Measurements from ENCODE around the gene DSCAML1.
"Not testable (repeated sequence)": the region's sequence is repeated elsewhere in the genome, so short reads cannot be mapped to it uniquely, and the experiment has no call there.

DSCAML1 gene

GRCh38 chr11:117399100-117399840, 397.7 kb downstream of the DSCAML1 start:
- CTCF ChIA-PET; H3K27me3 ChIP-seq (replicated peaks in 2 of 5; ENCODE audit: control insufficient read depth in 4 of 5, insufficient read depth in 5 of 5, low read length in 4 of 5); H3K4me3 ChIP-seq (ENCODE audit: control insufficient read depth in 1 of 7, extremely low read depth in 1 of 7, insufficient read depth in 4 of 7, low read depth in 2 of 7, low read length in 6 of 7); DNase-seq; POLR2A ChIA-PET; H3K4me1 ChIP-seq (ENCODE audit: control extremely low read depth in 1 of 4, control insufficient read depth in 4 of 4, insufficient read depth in 4 of 4, low read length in 3 of 4); H3K27ac ChIP-seq (ENCODE audit: insufficient read depth in 1 of 2, low read depth in 1 of 2, low read length in 2 of 2, poor library complexity in 1 of 2, severe bottlenecking in 2 of 2): not testable (repeated sequence)
- WGBS (ENCODE audit: insufficient coverage): no CpG with 5 or more reads among the region's 2 CpGs
- H3K36me3 ChIP-seq (ENCODE audit: control insufficient read depth in 4 of 4, insufficient read depth in 4 of 4, low read length in 3 of 4): peaks cover 6 to 50% (median 29%) of the 10 kb centered on the region in 4 experiments
- peaks cover 2 to 14% (median 5%) of the 10 kb centered on the region in 5 experiments for H3K9me3 ChIP-seq (ENCODE audit: control extremely low read depth in 1 of 5, control insufficient read depth in 4 of 5, insufficient read depth in 2 of 5, low read depth in 1 of 5, low read length in 4 of 5)

- H3K27ac ChIP-seq (ENCODE audit: insufficient read depth in 1 of 2, low read depth in 1 of 2, low read length in 2 of 2, poor library complexity in 1 of 2, severe bottlenecking in 2 of 2); DNase-seq; H3K27me3 ChIP-seq (replicated peaks in 2 of 5; ENCODE audit: control insufficient read depth in 4 of 5, insufficient read depth in 5 of 5, low read length in 4 of 5); POLR2A ChIA-PET; H3K4me3 ChIP-seq (ENCODE audit: control insufficient read depth in 1 of 7, extremely low read depth in 1 of 7, insufficient read depth in 4 of 7, low read depth in 2 of 7, low read length in 6 of 7); CTCF ChIA-PET; H3K4me1 ChIP-seq (ENCODE audit: control extremely low read depth in 1 of 4, control insufficient read depth in 4 of 4, insufficient read depth in 4 of 4, low read length in 3 of 4): not testable (repeated sequence)
- H3K9me3 ChIP-seq (ENCODE audit: control extremely low read depth in 1 of 5, control insufficient read depth in 4 of 5, insufficient read depth in 2 of 5, low read depth in 1 of 5, low read length in 4 of 5): peaks cover 2 to 12% (median 5%) of the 10 kb centered on the region in 5 experiments
- WGBS (ENCODE audit: insufficient coverage): 90% methylated on average over 2 of the region's 2 CpGs
- peaks cover 6 to 53% (median 32%) of the 10 kb centered on the region in 4 experiments for H3K36me3 ChIP-seq (ENCODE audit: control insufficient read depth in 4 of 4, insufficient read depth in 4 of 4, low read length in 3 of 4)
Measured at GRCh38 chr11:117398618-117399017, 398.4 kb downstream of the DSCAML1 start.

GRCh38 chr11:117396970-117397369, 400.0 kb downstream of the DSCAML1 start:
- WGBS (ENCODE audit: insufficient coverage): 100% methylated on average over 8 of the region's 8 CpGs
- POLR2A ChIA-PET: no interaction called here
- Histone ChIP-seq H3K27ac (ENCODE audit: insufficient read depth in 1 of 2, low read depth in 1 of 2, low read length in 2 of 2, poor library complexity in 1 of 2, severe bottlenecking in 2 of 2) (no peak overlapping the region), H3K27me3 (replicated peaks in 2 of 5; ENCODE audit: control insufficient read depth in 4 of 5, insufficient read depth in 5 of 5, low read length in 4 of 5) (no peaks in the 10 kb centered on the region), H3K4me3 (ENCODE audit: control insufficient read depth in 1 of 7, extremely low read depth in 1 of 7, insufficient read depth in 4 of 7, low read depth in 2 of 7, low read length in 6 of 7) (no peak overlapping the region), H3K36me3 (ENCODE audit: control insufficient read depth in 4 of 4, insufficient read depth in 4 of 4, low read length in 3 of 4) (peaks cover 9 to 65% (median 43%) of the 10 kb centered on the region in 4 experiments), H3K4me1 (ENCODE audit: control extremely low read depth in 1 of 4, control insufficient read depth in 4 of 4, insufficient read depth in 4 of 4, low read length in 3 of 4) (no peaks in the 10 kb centered on the region), H3K9me3 (ENCODE audit: control extremely low read depth in 1 of 5, control insufficient read depth in 4 of 5, insufficient read depth in 2 of 5, low read depth in 1 of 5, low read length in 4 of 5) (peaks cover 2 to 12% (median 5%) of the 10 kb centered on the region in 5 experiments)
- CTCF ChIA-PET: interaction anchor here (1.2 kb wide), 1 partner anchor 10 kb away, joined by 3 read pairs; no protein-coding TSS in a partner anchor
- no peak for DNase-seq

GRCh38 chr11:117395476-117395875, 401.5 kb downstream of the DSCAML1 start:
- H3K27me3 ChIP-seq (replicated peaks in 2 of 5; ENCODE audit: control insufficient read depth in 4 of 5, insufficient read depth in 5 of 5, low read length in 4 of 5): no peaks in the 10 kb centered on the region
- POLR2A ChIA-PET: no interaction called here
- no peak for DNase-seq
- no peak overlapping the region for H3K4me3 ChIP-seq (ENCODE audit: control insufficient read depth in 1 of 7, extremely low read depth in 1 of 7, insufficient read depth in 4 of 7, low read depth in 2 of 7, low read length in 6 of 7)
- no peak overlapping the region for H3K27ac ChIP-seq (ENCODE audit: insufficient read depth in 1 of 2, low read depth in 1 of 2, low read length in 2 of 2, poor library complexity in 1 of 2, severe bottlenecking in 2 of 2)
- H3K36me3 ChIP-seq (ENCODE audit: control insufficient read depth in 4 of 4, insufficient read depth in 4 of 4, low read length in 3 of 4): peaks cover 9 to 79% (median 54%) of the 10 kb centered on the region in 4 experiments
- H3K9me3 ChIP-seq (ENCODE audit: control extremely low read depth in 1 of 5, control insufficient read depth in 4 of 5, insufficient read depth in 2 of 5, low read depth in 1 of 5, low read length in 4 of 5): peaks cover 2 to 12% (median 5%) of the 10 kb centered on the region in 5 experiments
- CTCF ChIA-PET: interaction anchor here (0.6 kb wide), 1 partner anchor 23 kb away, joined by 3 read pairs; no protein-coding TSS in a partner anchor
- 100% methylated on average over 3 of the region's 4 CpGs for WGBS (ENCODE audit: insufficient coverage)
- no peaks in the 10 kb centered on the region for H3K4me1 ChIP-seq (ENCODE audit: control extremely low read depth in 1 of 4, control insufficient read depth in 4 of 4, insufficient read depth in 4 of 4, low read length in 3 of 4)

- CTCF ChIA-PET: no interaction called here
- H3K36me3 ChIP-seq (ENCODE audit: control insufficient read depth in 4 of 4, insufficient read depth in 4 of 4, low read length in 3 of 4): peaks cover 9 to 79% (median 54%) of the 10 kb centered on the region in 4 experiments
Measured at GRCh38 chr11:117394221-117394925, 402.6 kb downstream of the DSCAML1 start.

GRCh38 chr11:117392979-117393378, 404.0 kb downstream of the DSCAML1 start:
- ChIA-PET CTCF (no interaction called here), POLR2A (no interaction called here)
- Histone ChIP-seq H3K4me3 (ENCODE audit: control insufficient read depth in 1 of 7, extremely low read depth in 1 of 7, insufficient read depth in 4 of 7, low read depth in 2 of 7, low read length in 6 of 7) (no peak overlapping the region), H3K27ac (ENCODE audit: insufficient read depth in 1 of 2, low read depth in 1 of 2, low read length in 2 of 2, poor library complexity in 1 of 2, severe bottlenecking in 2 of 2) (no peak overlapping the region), H3K27me3 (replicated peaks in 2 of 5; ENCODE audit: control insufficient read depth in 4 of 5, insufficient read depth in 5 of 5, low read length in 4 of 5) (no peaks in the 10 kb centered on the region), H3K36me3 (ENCODE audit: control insufficient read depth in 4 of 4, insufficient read depth in 4 of 4, low read length in 3 of 4) (peaks cover 9 to 72% (median 57%) of the 10 kb centered on the region in 4 experiments), H3K4me1 (ENCODE audit: control extremely low read depth in 1 of 4, control insufficient read depth in 4 of 4, insufficient read depth in 4 of 4, low read length in 3 of 4) (no peaks in the 10 kb centered on the region), H3K9me3 (ENCODE audit: control extremely low read depth in 1 of 5, control insufficient read depth in 4 of 5, insufficient read depth in 2 of 5, low read depth in 1 of 5, low read length in 4 of 5) (peaks cover 0 to 2% (median 0%) of the 10 kb centered on the region in 5 experiments)
- DNase-seq: no peak
- WGBS (ENCODE audit: insufficient coverage): 100% methylated on average over 2 of the region's 8 CpGs

More at GRCh38 chr11:117394221-117394925, 402.6 kb downstream of the DSCAML1 start:
- POLR2A ChIA-PET: interaction anchor here (0.6 kb wide), 1 partner anchor 30 kb away, joined by 3 read pairs; no protein-coding TSS in a partner anchor
- over 99% methylated on average over 12 of the region's 14 CpGs for WGBS (ENCODE audit: insufficient coverage)
- H3K9me3 ChIP-seq (ENCODE audit: control extremely low read depth in 1 of 5, control insufficient read depth in 4 of 5, insufficient read depth in 2 of 5, low read depth in 1 of 5, low read length in 4 of 5): peaks cover 1 to 12% (median 5%) of the 10 kb centered on the region in 5 experiments
- no peak overlapping the region for H3K4me3 ChIP-seq (ENCODE audit: control insufficient read depth in 1 of 7, extremely low read depth in 1 of 7, insufficient read depth in 4 of 7, low read depth in 2 of 7, low read length in 6 of 7)
- H3K27ac ChIP-seq (ENCODE audit: insufficient read depth in 1 of 2, low read depth in 1 of 2, low read length in 2 of 2, poor library complexity in 1 of 2, severe bottlenecking in 2 of 2): no peak overlapping the region
- no peak for DNase-seq
- no peaks in the 10 kb centered on the region for H3K4me1 ChIP-seq (ENCODE audit: control extremely low read depth in 1 of 4, control insufficient read depth in 4 of 4, insufficient read depth in 4 of 4, low read length in 3 of 4)
- no peaks in the 10 kb centered on the region for H3K27me3 ChIP-seq (replicated peaks in 2 of 5; ENCODE audit: control insufficient read depth in 4 of 5, insufficient read depth in 5 of 5, low read length in 4 of 5)

All from common myeloid progenitor, CD34-positive (primary cell).